Psoas muscle (tissue), 8 donors: Measurements from ENCODE around the gene SMIM44. TPM values are rescaled to one million over a fixed set of nuclear protein-coding genes. Genes with fewer than 3 reads are reported as not detected.

Experiments used
- ATAC-seq, 4 donors: fragments of 200-7000 bp; cut with Tn5 transposase; one replicate each; pipeline ENCODE4 v1.9.1; 2020; ENCODE audit warnings: moderate library complexity in 3 of 4, mild to moderate bottlenecking in 2 of 4
- DNase-seq, 2 donors: peaks; one replicate each; pipeline ENCODE4 v3.0.0-alpha.2; 2020
- H3K27ac ChIP-seq: fragments of 200-600 bp; one replicate; pipeline ENCODE4 v1.8.0; 2022
- H3K27me3 ChIP-seq, 3 donors: fragments of 200-600 bp in 1 of 3; one replicate each; pipeline versions ENCODE4 v1.6.1 to v1.8.0; 2013 to 2022; ENCODE audit warnings: low read length in 2 of 3, mild to moderate bottlenecking in 2 of 3, moderate library complexity in 1 of 3; ENCODE audit not compliant: insufficient read depth in 3 of 3
- H3K36me3 ChIP-seq, 2 donors: fragments of 200-600 bp in 1 of 2; one replicate each; pipeline versions ENCODE4 v1.6.1 to v1.8.0; 2013 to 2022; ENCODE audit warnings: low read depth in 1 of 2, mild to moderate bottlenecking in 1 of 2, moderate library complexity in 1 of 2; ENCODE audit not compliant: insufficient read depth in 1 of 2
- H3K4me1 ChIP-seq: fragments of 200-600 bp; one replicate; pipeline ENCODE4 v1.8.0; 2022
- H3K4me3 ChIP-seq: fragments of 200-600 bp; one replicate; pipeline ENCODE4 v1.8.0; 2022; ENCODE audit warnings: mild to moderate bottlenecking
- H3K9me3 ChIP-seq: fragments of 200-600 bp; one replicate; pipeline ENCODE4 v1.8.0; 2022
- WGBS, 3 donors: extraction: QIAGEN DNeasy Blood & Tissue Kit; methylation state at CpG; one replicate each; pipeline versions ENCODE4 v1.1.6 to v1.1.7; 2013; 5-methylcytosine and 5-hydroxymethylcytosine counted together
- intact Hi-C, 2 donors: fragments of 100-400 bp; cut with DNase I; formaldehyde crosslinking; loops; one replicate each; pipeline versions ENCODE4 v1.11.0 to v1.14.2; 2022
- polyA plus RNA-seq, 3 donors: library from polyadenylated mRNA; stranded (reverse); fragments of 200-250 nt; gene quantifications; one replicate each; pipeline ENCODE4 v1.2.3, GENCODE V29; 2013
- total RNA-seq, 4 donors: library from RNA; stranded (reverse); fragmentation: NEBNext Ultra II Directional in 2 of 4; extraction: Animal tissue kit (Norgen Biotek cat#: 25700) in 2 of 4; gene quantifications; one replicate each; pipeline versions ENCODE4 v1.2.1 to v1.2.4, GENCODE V29; 2021 to 2023
- TF ChIP-seq, protein P1 (sequence below): fragments of 200-600 bp; IDR thresholded peaks from one replicate; pipeline ENCODE4 v1.8.0; 2022; ENCODE audit warnings: antibody characterized with exemption
- donor health status: healthy with polysubstance abuse.
- donor health status: DM: no; HTN: no; CAD: no; lungs with moderate emphysema.
- donor health status: Bipolar disorder and iron deficiency.
- donor health status: healthy.
- donor health status: DM: yes; HTN: yes; CAD: no.
- donor health status: DM: no; HTN: no; CAD: no.
- donor health status: DM: no; HTN: no; CAD: no.
- donor health status: DM: yes; HTN: yes; CAD: no.

Gene SMIM44
- total and polyA plus RNA-seq, 7 donors, result not detected

DNA sequence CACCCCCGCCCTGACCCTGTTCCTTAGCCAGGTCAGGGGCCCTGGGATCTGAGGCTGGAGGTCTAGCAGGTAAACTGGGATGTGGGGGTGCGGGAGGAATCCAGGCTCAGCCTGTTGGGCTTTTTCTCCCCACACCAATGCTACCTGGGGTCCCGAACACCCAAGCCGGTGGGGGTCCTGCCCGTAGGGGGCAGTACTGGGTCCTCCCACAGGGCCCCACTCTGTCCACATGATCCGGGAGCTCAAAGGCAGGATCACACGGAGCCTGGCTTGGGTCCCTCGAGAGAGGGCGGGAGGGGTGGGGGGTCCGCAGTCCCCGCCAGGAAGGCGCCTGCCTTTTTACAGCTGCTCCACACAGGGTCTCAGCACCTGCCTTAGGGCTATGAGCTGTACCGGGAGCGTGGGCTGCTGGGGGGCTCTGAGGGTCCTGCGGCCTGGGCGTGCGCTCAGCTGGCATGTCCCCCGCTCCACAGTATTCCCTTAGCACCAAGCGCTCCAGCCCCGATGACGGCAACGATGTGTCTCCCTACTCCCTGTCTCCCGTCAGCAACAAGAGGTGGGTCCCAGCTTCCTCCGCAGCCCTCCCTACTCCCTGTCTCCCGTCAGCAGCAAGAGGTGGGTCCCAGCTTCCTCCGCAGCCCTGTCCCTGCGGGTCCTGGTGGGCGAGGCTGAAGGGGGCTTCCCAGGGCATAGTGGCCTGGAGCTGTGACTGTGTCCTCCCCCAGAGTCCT, 43.4 kb upstream of the SMIM44 start:
- Histone ChIP-seq H3K4me1 (no peaks in the 10 kb centered on the region), H3K9me3 (no peaks in the 10 kb centered on the region), H3K27ac (no peak overlapping the region), H3K4me3 (no peak overlapping the region), H3K36me3 (peaks cover 0 to 62% of the 10 kb centered on the region in 2 donors), H3K27me3 (no peaks in the 10 kb centered on the region)
- TF ChIP-seq, protein P1, sequence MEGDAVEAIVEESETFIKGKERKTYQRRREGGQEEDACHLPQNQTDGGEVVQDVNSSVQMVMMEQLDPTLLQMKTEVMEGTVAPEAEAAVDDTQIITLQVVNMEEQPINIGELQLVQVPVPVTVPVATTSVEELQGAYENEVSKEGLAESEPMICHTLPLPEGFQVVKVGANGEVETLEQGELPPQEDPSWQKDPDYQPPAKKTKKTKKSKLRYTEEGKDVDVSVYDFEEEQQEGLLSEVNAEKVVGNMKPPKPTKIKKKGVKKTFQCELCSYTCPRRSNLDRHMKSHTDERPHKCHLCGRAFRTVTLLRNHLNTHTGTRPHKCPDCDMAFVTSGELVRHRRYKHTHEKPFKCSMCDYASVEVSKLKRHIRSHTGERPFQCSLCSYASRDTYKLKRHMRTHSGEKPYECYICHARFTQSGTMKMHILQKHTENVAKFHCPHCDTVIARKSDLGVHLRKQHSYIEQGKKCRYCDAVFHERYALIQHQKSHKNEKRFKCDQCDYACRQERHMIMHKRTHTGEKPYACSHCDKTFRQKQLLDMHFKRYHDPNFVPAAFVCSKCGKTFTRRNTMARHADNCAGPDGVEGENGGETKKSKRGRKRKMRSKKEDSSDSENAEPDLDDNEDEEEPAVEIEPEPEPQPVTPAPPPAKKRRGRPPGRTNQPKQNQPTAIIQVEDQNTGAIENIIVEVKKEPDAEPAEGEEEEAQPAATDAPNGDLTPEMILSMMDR, result no peak
- 91 to 96% (median 92%) methylated on average over 28 of the region's 28 CpGs for WGBS, 3 donors
- no peak for ATAC-seq
- DNase-seq, result no peak
- intact Hi-C loops, result no loop called here

DNA sequence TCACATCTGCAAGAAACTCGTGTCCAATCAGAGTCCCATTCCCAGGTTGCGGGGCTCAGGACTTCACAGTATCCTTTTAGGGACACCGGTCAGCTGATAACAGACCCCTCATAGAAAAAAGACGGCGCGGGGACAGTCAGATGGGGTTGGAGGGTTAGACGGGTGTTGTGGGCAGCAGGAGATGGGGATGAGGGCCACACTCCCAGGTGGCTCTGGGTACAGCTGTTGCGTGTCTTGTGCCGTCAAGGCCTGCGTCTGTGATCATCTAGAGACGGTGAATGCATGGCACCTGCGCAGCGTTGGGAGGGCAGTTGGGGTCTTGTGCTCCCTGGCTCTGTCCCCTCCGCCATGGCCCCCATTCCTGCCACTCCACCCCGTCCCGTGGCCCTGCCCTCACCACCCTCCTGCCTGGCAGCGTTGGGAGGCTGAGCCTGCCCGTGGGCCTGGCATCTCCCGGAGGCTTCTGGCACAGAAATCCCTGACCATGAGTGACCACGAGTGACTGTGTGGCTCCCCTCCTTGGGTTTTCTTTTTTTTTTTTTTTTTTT, 41.7 kb upstream of the SMIM44 start:
- Histone ChIP-seq H3K4me1 (no peaks in the 10 kb centered on the region), H3K36me3 (peaks cover 0 to 49% of the 10 kb centered on the region in 2 donors), H3K4me3 (no peak overlapping the region), H3K27me3 (no peaks in the 10 kb centered on the region), H3K9me3 (no peaks in the 10 kb centered on the region), H3K27ac (no peak overlapping the region)
- DNase-seq (no peak), ATAC-seq (no peak)
- TF ChIP-seq, protein P1, result no peak
- 88 to 92% (median 91%) methylated on average over 20 of the region's 20 CpGs for WGBS, 3 donors
- intact Hi-C loops, result no loop called here

DNA sequence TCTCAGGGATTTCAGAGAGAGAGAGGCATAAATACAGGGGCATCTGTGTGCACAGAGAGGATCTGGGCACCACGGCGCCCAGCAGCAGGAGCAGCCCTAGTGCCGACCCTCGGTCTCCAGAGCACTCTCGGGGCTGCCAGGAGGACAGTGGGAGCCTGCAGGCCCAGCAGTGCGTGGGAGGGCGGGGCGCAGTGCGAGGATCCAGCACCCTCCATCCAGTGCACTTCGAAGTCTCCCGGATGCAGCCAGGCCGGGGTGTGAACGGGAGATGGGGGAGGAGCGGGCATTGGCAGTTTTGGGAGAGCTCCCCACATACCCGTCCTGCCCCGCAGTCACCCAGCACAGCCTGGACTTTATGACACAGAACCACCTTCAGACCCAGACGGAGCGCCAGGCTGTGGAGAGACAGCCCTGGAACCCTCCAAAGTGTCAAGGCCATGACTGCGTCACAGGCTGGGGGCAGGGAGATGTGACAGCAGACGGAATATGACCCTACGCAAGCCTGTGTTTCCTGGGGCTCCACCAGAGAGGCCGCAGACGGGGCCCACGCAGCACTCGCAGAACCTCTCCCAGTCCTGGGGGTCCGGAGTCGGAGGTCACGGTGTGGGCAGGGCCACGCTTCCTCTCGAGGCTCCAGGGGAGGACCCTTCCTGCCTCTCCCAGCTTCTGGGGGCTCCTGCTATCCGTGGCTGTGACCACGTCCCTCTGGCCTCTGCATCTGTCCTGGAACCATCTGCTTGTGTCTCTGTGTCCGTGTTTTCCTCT, 41.0 kb upstream of the SMIM44 start:
- H3K4me1 ChIP-seq, result no peaks in the 10 kb centered on the region

DNA sequence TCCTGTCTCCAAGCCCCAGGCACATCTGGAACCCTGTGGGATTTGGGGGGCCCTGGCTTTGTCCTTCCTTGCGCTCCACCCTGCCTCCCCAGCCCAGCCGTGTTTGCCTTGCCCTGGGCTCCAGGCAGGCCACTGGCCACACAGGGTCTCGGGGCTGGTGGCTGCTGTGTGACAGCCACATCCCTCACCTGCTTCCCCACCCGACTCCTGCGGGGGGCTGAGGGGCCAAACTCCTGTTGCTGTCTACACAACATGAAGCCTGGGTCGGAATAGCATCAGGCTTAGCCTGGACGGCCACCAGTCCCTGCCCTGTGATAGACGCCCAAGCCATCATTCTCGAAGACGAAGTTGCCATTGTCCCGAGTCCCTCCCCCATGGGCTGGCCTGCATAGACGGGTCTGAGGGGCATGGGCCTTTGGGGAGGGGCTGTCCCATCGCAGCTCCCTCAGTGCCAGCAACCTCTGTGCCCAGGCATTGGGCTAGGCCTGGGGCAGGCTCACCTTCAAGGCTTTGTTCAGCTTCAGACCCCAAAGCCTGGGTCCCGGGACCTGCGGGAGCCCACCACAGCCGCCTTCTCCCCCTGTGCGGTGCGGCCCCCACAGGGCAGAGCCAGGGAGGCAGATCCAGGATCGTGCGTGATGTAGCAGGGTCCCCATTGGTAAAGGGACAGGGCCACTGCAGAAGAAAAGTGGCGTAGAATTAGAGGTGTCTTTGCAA, 40.3 kb upstream of the SMIM44 start:
- H3K27me3 ChIP-seq, result no peaks in the 10 kb centered on the region
- no peak for ATAC-seq
- no peak overlapping the region for H3K4me3 ChIP-seq
- TF ChIP-seq, protein P1, result no peak
- no peaks in the 10 kb centered on the region for H3K9me3 ChIP-seq
- WGBS, 3 donors, result 85 to 95% (median 91%) methylated on average over 21 of the region's 21 CpGs
- H3K36me3 ChIP-seq, result peaks cover 0 to 54% of the 10 kb centered on the region in 2 donors
- no peak overlapping the region for H3K27ac ChIP-seq
- no peaks in the 10 kb centered on the region for H3K4me1 ChIP-seq
- intact Hi-C loops, result no loop called here
- DNase-seq, result no peak

More for the DNA sequence above, 41.0 kb upstream of the SMIM44 start:
- no peak for DNase-seq
- Histone ChIP-seq H3K9me3 (no peaks in the 10 kb centered on the region), H3K4me3 (no peak overlapping the region), H3K27ac (no peak overlapping the region), H3K27me3 (no peaks in the 10 kb centered on the region), H3K36me3 (peaks cover 0 to 54% of the 10 kb centered on the region in 2 donors)
- TF ChIP-seq, protein P1, result no peak
- no peak for ATAC-seq
- 93 to 95% (median 93%) methylated on average over 33 of the region's 33 CpGs for WGBS, 3 donors
- intact Hi-C loops, result no loop called here
